ENCODE results near the gene MTCL1. TPM values are rescaled to one million over a fixed set of nuclear protein-coding genes. Genes with fewer than 3 reads are reported as not detected.

Gene MTCL1
- total and polyA plus RNA-seq, 10 of the 15 experiments (the other 5 are each of a cell fraction or from before 2014, with no cell fraction given): 0.03 to 0.36 (median 0.13) TPM; not detected in 4

GRCh38 chr18:8694891-8695290 lies 10.5 kb upstream of the MTCL1 start (continued):
- no peak for TF ChIP-seq RFX5 (IDR thresholded peaks at IDR 0.05; ENCODE audit: low read depth, low read length)

- Histone ChIP-seq H3K4me2 (ENCODE audit: control insufficient read depth, insufficient read depth) (0 out of 2 replicates have a peak overlapping the region, but pooled peaks have one; percentile 15), H3K9me3 (replicated peaks; ENCODE audit: control insufficient read depth, insufficient read depth, low read length) (no peaks in the 10 kb centered on the region), H3K27ac (ENCODE audit: control insufficient read depth, insufficient read depth) (no peak overlapping the region), H3K4me1 (ENCODE audit: control insufficient read depth, insufficient read depth, low read length) (peaks cover 7% of the 10 kb centered on the region; the same call in 1 of the 2 replicates), H3K79me2 (ENCODE audit: control insufficient read depth, insufficient read depth, low read length) (no peaks in the 10 kb centered on the region), H4K20me1 (ENCODE audit: control insufficient read depth, insufficient read depth) (no peaks in the 10 kb centered on the region), H3K27me3 (replicated peaks in 1 of 2; ENCODE audit: control insufficient read depth in 2 of 2, insufficient read depth in 2 of 2, low read length in 1 of 2) (peaks cover 0 to 2% of the 10 kb centered on the region in 2 experiments; a peak in 1 of 4 replicates), H3K9ac (ENCODE audit: control insufficient read depth, insufficient read depth, low read length) (no peak overlapping the region), H2AFZ (ENCODE audit: control insufficient read depth, low read depth, low read length) (no peak overlapping the region), H3K4me3 (no peak overlapping the region), H3K36me3 (ENCODE audit: control insufficient read depth in 2 of 2, insufficient read depth in 2 of 2, low read length in 1 of 2) (no peaks in the 10 kb centered on the region)
- DNase-seq (ENCODE audit: low read depth, low spot score) (no peak), ATAC-seq (peak; percentile 87), FAIRE-seq (peak; percentile 61)
- BruUV-seq (replicated peaks): no TSS peak
- ChIA-PET RAD21 (ENCODE audit: unreplicated experiment) (interaction anchor here (0.6 to 1.3 kb wide), 5 partner anchors 10 to 292 kb away, joined by 3 to 13 read pairs (median 5); no protein-coding TSS in a partner anchor), CTCF (interaction anchor here (0.8 to 4.0 kb wide), 22 partner anchors 8 to 451 kb away, joined by 3 to 56 read pairs (median 4); no protein-coding TSS in a partner anchor), SMC1A (ENCODE audit: uncharacterized antibody, unreplicated experiment) (interaction anchor here (1.0 to 3.0 kb wide), 7 partner anchors 42 to 821 kb away, joined by 3 to 16 read pairs (median 3); no protein-coding TSS in a partner anchor), POLR2A (interaction anchor here (0.6 to 0.7 kb wide), 3 partner anchors 398 to 1068 kb away, joined by 4 to 12 read pairs (median 6); no protein-coding TSS in a partner anchor)
- TF ChIP-seq DPF2 (IDR thresholded peaks at IDR 0.05) (0 out of 2 replicates have a peak, but pooled peaks have one; percentile 31), SPI1 (IDR thresholded peaks at IDR 0.05; ENCODE audit: borderline replicate concordance, insufficient read depth, low read depth, low read length) (peak; percentile 86), USF2 (IDR thresholded peaks at IDR 0.05; ENCODE audit: borderline replicate concordance, low read depth, low read length) (no peak), ELK1 (IDR thresholded peaks at IDR 0.05; ENCODE audit: low read depth, low read length) (no peak), REST (IDR thresholded peaks at IDR 0.05; ENCODE audit: low read depth, low read length) (no peak), ZNF217 (IDR thresholded peaks at IDR 0.05) (no peak)
- WGBS (ENCODE audit: insufficient coverage, insufficient replicate concordance, low lambda C conversion rate, missing lambda C conversion rate): 49% methylated on average over 3 of the region's 3 CpGs
- intact Hi-C loops (cut with micrococcal nuclease; ENCODE audit: unreplicated experiment) (loop anchor here (1.0 to 10.0 kb wide), 4 partner anchors 44 to 449 kb away; no protein-coding TSS in a partner anchor), in situ Hi-C loops (cut with MboI) (no loop called here)
Measured at GRCh38 chr18:8695932-8696517, 9.3 kb upstream of the MTCL1 start.

Measured in GM12878 (cell line).